IPS DF 19.7 (cell line): Measurements from ENCODE around the gene NKTR.

Source experiments
- DNase-seq: peaks from one replicate; pipeline ENCODE4 v3.0.0-alpha.2; 2013; ENCODE audit warnings: low read depth, low spot score

The NKTR gene

GRCh38 chr3:42649783-42650182 is 49.3 kb downstream of the NKTR start:
- no peak for DNase-seq

- DNase-seq, result no peak
Measured at GRCh38 chr3:42651248-42652091, 51.0 kb downstream of the NKTR start.

GRCh38 chr3:42652251-42652610 is 51.7 kb downstream of the NKTR start:
- no peak for DNase-seq

GRCh38 chr3:42652611-42653302 is 52.3 kb downstream of the NKTR start:
- DNase-seq, result no peak

GRCh38 chr3:42653303-42653559 is 52.7 kb downstream of the NKTR start:
- DNase-seq, result no peak

GRCh38 chr3:42653560-42654330 is 53.3 kb downstream of the NKTR start, which contains the start of gene ZBTB47:
Gene ZBTB47, plus strand, starts transcription at chr3:42653697. Its CDS starts 4,659 bp downstream, at chr3:42658356.
- no peak for DNase-seq

GRCh38 chr3:42654331-42655201 is 54.1 kb downstream of the NKTR start:
- peak; percentile 52 for DNase-seq

- DNase-seq, result no peak
Measured at GRCh38 chr3:42655331-42655888, 54.9 kb downstream of the NKTR start.

- DNase-seq, result no peak
Measured at GRCh38 chr3:42655980-42656679, 55.6 kb downstream of the NKTR start.

- DNase-seq, result no peak
Measured at GRCh38 chr3:42656680-42657610, 56.5 kb downstream of the NKTR start.

GRCh38 chr3:42657675-42658074 is 57.2 kb downstream of the NKTR start:
- no peak for DNase-seq

- no peak for DNase-seq
Measured at GRCh38 chr3:42658091-42658770, 57.7 kb downstream of the NKTR start.

GRCh38 chr3:42658771-42659390 is 58.4 kb downstream of the NKTR start:
- no peak for DNase-seq

- DNase-seq, result no peak
Measured at GRCh38 chr3:42659451-42660130, 59.1 kb downstream of the NKTR start.

GRCh38 chr3:42660131-42660715 is 59.7 kb downstream of the NKTR start:
- no peak for DNase-seq

GRCh38 chr3:42660898-42661297 is 60.4 kb downstream of the NKTR start:
- no peak for DNase-seq

- DNase-seq, result no peak
Measured at GRCh38 chr3:42661593-42662022, 61.1 kb downstream of the NKTR start.
